Left colon (tissue), 2 donors: Measurements from ENCODE around the gene TADA2A. TPM values are rescaled to one million over a fixed set of nuclear protein-coding genes. Genes with fewer than 3 reads are reported as not detected.
"Not testable (repeated sequence)": the region's sequence is repeated elsewhere in the genome, so short reads cannot be mapped to it uniquely, and the experiment has no call there.

Experiments used
- ATAC-seq: fragments of 200-7000 bp; cut with Tn5 transposase; one replicate; pipeline ENCODE4 v1.9.1; 2020; ENCODE audit warnings: mild to moderate bottlenecking, moderate library complexity
- DNase-seq, 2 donors: peaks; one replicate each; pipeline ENCODE4 v3.0.0-alpha.2; 2020
- intact Hi-C, 2 donors: fragments of 100-400 bp; cut with DNase I in 1 of 2; cut with micrococcal nuclease in 1 of 2; formaldehyde crosslinking; loops; one replicate each; pipeline versions ENCODE4 v1.11.2 to v1.14.0; 2022; cut with DNase I, micrococcal nuclease
- total RNA-seq, 2 donors: library from RNA; stranded (reverse); fragmentation: NEBNext Ultra II Directional; extraction: Animal tissue kit (Norgen Biotek cat#: 25700); gene quantifications; one replicate each; pipeline ENCODE4 v1.2.1, GENCODE V29; 2021
- donor health status: DM: no; HTN: no; CAD: no.
- donor health status: DM: yes; HTN: yes; CAD: no.

The TADA2A gene
- total RNA-seq, 2 donors from 2014 or later = 19.7 to 24.2 TPM

DNA sequence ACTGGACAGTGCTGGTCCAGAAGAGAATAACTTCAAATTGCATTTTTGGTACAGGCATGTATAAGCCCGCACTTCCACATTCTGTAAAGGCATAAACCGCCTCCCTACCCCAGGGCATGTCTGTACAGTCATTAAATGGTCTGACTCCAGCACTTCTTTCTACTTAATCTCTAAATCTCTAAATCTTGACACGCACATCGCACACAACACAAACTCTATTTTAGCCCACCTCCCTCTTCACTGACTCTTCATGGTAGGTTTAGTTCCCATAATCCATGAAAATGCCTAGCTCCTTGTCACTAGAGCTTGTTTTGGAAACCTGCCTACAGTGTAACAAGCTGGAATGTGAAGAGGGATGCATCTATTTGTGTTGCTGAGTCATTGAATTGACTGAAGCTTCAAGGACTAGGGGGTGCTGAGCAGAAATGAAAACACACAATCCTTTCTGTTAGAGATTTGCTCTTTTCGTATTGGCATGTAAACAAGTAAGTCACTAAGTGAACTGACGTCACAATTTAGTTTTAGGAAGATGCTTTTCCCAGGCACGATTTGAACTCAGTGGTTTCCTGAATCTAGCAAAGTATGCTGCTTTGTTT is 81.4 kb downstream of the TADA2A start:
- ATAC-seq = no peak
- no peak for DNase-seq
- intact Hi-C loops = no loop called here

- intact Hi-C loops = no loop called here
- ATAC-seq (peak; percentile 89), DNase-seq (peak; percentile 80 to 83)
These were observed 82.0 kb downstream of the TADA2A start for GRCh38 chr17:37488607-37489196.

DNA sequence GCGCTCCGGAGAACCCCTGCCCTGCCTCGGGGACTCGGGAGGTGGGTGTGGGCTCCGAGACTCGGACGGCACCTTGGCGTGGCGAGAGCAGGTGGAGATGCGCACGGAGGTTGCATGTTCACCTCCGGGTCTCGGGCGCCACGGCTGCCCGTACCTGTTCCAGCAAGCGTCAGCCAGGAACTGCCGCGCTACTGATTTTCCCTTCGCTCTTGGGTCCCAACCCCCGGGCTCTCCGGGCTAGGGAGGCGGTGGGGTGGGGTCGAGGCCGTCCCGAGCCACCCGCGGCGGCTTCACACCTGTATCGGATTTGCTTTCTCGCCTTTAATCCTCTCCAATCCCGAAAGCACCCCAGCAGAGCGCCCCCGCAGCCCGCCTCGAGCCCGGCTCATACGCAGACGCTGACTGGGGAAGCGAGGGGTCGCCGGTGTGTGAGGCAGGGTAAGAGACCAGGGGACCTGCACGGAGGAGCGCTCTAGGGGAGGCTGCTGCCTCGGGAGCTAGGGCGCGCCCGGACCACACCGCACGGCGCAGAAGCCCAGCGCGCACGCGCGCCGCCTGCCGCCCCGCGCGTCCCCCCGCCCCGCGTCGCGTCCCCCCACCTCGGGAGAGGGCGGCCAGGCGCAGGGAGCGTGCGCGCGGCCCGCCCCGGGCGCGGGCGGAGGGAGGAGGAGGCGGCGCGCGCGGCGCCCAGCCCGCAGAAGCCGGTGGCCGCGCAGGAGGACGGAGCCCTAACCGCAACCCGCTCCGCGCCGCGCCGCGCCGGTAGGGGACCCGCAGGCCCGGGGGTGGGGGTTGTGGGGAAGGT is 82.7 kb downstream of the TADA2A start, which contains the start of gene DUSP14:
Gene DUSP14, plus strand, starts transcription at position 695 of the 805 bp plus-strand sequence. CDS start 22,382 bp downstream, outside the sequence.
- DNase-seq = peak; percentile 73 to 81
- intact Hi-C loops = no loop called here
- peak; percentile 84 for ATAC-seq

DNA sequence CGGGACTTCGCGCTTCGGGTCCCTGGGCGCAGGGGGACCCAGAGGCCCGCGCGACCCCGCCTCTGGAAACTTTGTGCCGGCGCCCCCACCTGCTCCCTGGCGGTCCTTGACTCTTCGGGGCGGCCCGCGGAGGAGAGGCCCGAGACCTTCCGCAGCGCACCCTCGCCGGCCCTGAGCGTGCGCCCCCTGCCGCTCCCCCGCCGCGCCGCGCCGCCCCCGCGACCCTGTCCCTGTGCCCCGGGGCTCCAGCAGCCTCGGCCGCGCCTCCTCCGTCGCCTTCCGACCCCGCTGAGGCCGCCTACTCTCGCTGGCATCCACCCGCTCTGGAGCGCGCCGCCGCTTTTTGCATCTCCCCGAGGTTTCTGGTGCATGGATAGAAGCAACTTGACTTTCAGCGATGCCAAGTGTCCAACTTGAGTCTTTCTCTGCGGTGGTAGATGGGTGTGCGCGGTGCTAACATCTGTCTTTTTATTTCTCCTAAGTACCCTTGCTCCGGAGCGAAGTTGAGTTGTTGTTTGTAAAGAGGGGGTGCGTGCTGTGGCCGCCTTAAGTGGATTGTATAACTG is 83.4 kb downstream of the TADA2A start:
- intact Hi-C loops = no loop called here
- DNase-seq (peak; percentile 47 to 75), ATAC-seq (peak; percentile 23)

- ATAC-seq (no peak), DNase-seq (no peak)
- intact Hi-C loops = no loop called here
These were observed 84.2 kb downstream of the TADA2A start for GRCh38 chr17:37490638-37491614.

DNA sequence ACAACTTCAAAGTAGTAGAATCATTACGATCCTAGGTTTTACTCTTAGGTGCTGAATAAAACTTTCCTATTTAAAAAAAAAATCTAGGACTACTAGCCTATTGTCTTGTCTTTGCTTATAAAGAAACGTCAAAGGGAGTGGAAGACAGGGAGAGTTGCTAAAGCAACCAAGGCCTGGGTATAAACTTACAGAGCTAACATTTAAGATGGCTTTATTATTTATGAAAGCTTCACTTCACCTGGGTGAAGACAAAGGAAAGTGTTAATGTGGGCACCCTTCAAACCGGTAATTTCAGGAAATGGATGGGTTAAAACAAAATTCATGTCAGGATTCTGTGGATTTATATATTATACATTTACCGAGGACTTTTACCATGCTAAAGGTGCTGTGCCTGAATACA is 85.5 kb downstream of the TADA2A start:
- ATAC-seq (no peak), DNase-seq (no peak)
- intact Hi-C loops = no loop called here

GRCh38 chr17:37493249-37494027 is 86.8 kb downstream of the TADA2A start:
- ATAC-seq (no peak), DNase-seq (no peak)
- intact Hi-C loops = no loop called here

DNA sequence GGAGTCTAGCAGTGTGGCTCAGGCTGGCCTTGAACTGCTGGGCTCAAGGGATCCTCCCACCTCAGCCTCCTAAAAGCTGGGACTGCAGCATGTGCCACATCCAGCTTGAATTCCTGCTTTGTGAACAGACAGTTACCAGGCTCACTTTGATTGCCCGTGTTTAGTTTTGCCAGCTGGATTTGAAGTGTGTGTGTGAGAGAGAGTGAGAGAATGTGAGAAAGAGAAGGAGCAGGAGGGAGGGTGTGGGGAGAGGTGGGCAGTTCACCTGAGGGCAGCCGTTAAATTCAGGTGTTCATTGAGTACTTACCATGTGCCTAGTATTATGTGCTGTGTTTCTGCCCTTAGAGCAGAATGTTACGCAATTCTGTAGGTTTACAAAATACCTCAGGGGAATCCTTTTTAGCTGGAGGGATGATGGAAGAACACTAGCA is 87.7 kb downstream of the TADA2A start:
- no peak for ATAC-seq
- intact Hi-C loops = no loop called here
- no peak for DNase-seq

GRCh38 chr17:37494971-37495370 is 88.3 kb downstream of the TADA2A start:
- DNase-seq (no peak), ATAC-seq (no peak)
- intact Hi-C loops = no loop called here

GRCh38 chr17:37500378-37500777 is 93.7 kb downstream of the TADA2A start:
- DNase-seq (no peak), ATAC-seq (no peak)
- intact Hi-C loops = no loop called here

DNA sequence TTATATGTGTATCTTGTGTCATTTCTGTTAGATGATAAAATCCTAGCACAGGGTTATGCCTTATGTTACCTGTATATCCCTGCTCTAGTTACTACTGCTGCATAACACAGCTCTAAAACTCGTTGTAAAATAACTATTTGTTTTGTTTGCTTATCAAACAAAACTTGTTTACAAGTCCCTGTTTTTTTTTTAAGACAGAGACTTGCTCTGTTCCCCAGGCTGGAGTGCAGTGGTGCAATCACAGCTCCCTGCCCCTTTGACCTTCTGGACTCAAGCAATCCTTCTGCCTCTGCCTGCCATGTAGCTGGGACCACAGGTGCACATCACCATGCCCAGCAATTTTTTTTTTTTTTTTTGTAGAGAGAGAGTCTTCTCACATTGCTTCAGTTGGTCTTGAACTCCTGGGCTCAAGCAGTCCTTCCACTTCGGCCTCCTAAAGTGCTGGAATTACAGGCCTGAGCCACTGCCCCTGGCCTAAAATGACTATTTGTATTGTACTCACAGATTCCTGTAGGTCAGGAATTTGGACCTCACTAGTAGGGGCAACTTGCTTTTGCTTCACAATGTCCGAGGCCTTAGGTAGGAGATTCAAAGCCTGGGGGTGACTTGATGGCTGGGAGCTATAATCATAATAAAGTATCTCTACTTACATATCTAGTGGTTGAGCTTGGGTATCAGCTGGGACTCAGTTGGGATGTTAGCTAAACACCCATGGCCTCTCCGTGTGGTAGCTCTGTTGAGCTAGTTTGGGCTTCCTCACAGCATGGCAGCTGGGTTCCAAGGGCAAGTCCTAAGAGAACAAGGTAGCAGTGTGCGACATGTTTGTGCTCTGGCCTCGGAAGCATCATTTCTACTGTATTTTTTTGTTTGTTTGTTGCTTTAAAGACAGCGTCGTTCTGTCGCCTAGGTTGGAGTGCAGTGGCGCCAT is 95.6 kb downstream of the TADA2A start:
- no peak for DNase-seq
- no peak for ATAC-seq
- intact Hi-C loops = no loop called here

- ATAC-seq = no peak
- intact Hi-C loops = no loop called here
These were observed 96.5 kb downstream of the TADA2A start for GRCh38 chr17:37503148-37503547.

DNA sequence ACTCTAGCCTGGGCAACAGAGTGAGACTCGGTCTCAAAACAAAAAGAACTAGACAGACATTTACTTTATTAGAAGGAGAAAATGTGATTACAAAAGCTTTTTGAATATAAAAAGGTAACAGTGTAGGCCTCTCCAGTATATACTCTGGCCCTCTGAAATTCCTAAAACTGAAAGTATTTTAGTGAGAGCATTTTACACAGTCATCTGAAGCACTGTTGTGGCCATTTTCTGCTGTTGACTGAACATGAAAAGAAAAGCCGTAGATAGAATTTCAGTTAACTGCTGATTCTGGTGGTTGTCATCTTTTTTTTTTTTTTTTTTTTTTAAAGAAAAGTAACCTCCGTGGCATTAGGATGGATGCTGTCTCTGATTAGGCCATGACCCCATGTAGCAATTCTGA is 98.6 kb downstream of the TADA2A start:
- no peak for ATAC-seq
- intact Hi-C loops = no loop called here
- DNase-seq = no peak

More at GRCh38 chr17:37503148-37503547, 96.5 kb downstream of the TADA2A start:
- DNase-seq = no peak

DNA sequence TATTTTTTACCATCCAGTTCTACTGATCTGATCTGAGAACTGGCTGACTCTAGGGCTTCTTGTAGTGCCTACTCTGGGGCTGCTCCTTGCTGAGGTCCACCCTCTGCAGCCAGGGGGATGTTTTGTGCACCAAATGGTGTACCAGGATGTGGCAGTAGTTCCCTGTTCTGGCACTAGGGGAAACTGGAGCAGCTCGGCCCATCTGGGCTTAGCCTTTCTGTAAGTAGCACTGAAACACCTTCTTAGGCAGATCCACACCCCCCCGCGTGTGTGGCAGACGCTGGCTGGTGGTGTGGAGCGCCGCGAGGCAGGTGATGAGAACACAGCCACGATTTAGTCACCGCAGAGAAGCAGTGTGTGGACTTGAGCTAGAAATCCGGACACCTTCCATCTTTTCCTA is 100.0 kb downstream of the TADA2A start:
- peak; percentile 50 for ATAC-seq
- DNase-seq = no peak
- intact Hi-C loops = no loop called here

GRCh38 chr17:37507111-37507510 is 100.4 kb downstream of the TADA2A start:
- intact Hi-C loops = no loop called here
- no peak for ATAC-seq
- no peak for DNase-seq

DNA sequence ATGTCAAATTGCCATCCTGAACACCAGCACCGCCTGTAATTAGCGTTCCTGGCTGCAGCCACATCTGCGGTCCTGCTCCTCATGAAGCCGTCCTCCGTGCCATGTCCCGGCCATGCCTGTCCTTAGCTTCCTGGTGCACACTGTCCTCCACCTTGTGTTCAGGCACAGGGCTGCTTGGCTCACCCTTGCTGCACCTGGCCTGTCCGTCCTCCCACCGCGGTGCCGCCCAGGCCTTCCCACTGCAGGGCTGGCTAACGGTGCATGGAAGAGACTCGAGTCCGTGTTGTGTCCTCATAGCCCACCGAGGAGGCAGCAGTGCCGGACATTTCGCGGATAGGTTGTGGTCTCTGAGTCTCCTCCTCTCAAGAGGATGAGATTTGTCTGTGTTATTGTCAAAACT is 103.4 kb downstream of the TADA2A start:
- ATAC-seq (no peak), DNase-seq (no peak)
- intact Hi-C loops = no loop called here

- intact Hi-C loops, DNase-seq, ATAC-seq: not testable (repeated sequence)
These were observed 105.0 kb downstream of the TADA2A start for GRCh38 chr17:37511642-37512041.
